ENCODE data around the gene ZNF44. TPM values are rescaled to one million over a fixed set of nuclear protein-coding genes. Genes with fewer than 3 reads are reported as not detected.
A peak's percentile ranks its signal among the peaks of the same experiment; 100 is the strongest.

ZNF44 gene
- polyA plus RNA-seq, 1 donor = 13.8 TPM

DNA sequence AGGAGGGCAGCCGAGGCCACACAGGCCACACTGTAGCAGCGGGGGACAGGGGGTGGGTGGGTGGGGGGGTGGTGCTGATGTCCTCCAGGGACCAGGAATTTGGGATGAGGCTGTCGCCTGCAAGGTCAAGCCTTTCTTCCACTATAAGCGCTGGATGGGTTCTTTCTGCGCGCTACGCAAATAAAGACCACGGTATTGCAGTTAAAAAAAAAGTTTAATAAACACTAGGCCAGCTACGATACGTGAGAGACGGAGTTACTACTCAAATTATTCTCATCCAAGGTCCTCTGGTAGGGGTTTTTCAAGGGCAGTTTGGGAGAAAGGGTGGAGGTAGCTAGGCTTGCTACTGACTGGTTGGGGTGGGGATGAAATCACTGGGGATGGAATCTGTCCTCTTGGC is 508 bp upstream of the ZNF44 start:
- H3K27me3 ChIP-seq (ENCODE audit: control insufficient read depth, insufficient read depth, low read length) = no peaks in the 10 kb centered on the region
- peaks cover 9% of the 10 kb centered on the region for H3K4me1 ChIP-seq (ENCODE audit: control insufficient read depth, insufficient read depth, low read length)
- WGBS (ENCODE audit: insufficient coverage, low lambda C conversion rate) = no CpG with 5 or more reads among the region's 11 CpGs
- peak overlapping the region; percentile 99 for H3K27ac ChIP-seq (ENCODE audit: low read length)
- peak overlapping the region; percentile 98 for H3K4me3 ChIP-seq (ENCODE audit: low read length)
- H3K36me3 ChIP-seq (ENCODE audit: control insufficient read depth, insufficient read depth, low read length) = peaks cover 2% of the 10 kb centered on the region
- DNase-seq = peak in 1 of 2 donors; percentile 32
- no peaks in the 10 kb centered on the region for H3K9me3 ChIP-seq (ENCODE audit: control insufficient read depth, low read depth, low read length)

DNA sequence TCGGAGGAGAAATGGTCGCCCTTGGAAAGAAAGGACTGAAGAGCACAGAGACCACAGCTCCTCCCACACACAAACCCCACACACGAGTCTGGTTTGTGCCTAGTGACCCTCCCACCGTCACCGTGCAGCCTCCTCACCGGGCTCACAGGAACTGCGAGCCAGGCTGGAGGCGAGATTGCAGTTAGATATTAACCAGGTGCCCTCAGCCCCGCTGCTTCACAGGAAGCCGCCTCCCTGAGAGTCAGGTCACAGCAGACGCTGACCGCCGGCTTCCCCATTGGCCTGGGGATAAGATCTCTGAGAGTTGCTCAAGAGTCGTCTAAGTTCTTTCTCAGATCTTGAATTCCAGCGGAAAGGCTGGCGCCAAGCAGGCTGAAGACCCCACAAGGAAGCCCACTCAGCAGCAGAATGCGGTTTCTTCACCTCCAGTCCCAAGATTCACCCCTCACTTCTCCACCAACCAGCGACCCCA is 870 bp downstream of the ZNF44 start:
- peak overlapping the region; percentile 98 for H3K4me3 ChIP-seq (ENCODE audit: low read length)
- peaks cover 9% of the 10 kb centered on the region for H3K4me1 ChIP-seq (ENCODE audit: control insufficient read depth, insufficient read depth, low read length)
- no peaks in the 10 kb centered on the region for H3K27me3 ChIP-seq (ENCODE audit: control insufficient read depth, insufficient read depth, low read length)
- H3K27ac ChIP-seq (ENCODE audit: low read length) = peak overlapping the region; percentile 99
- peak; percentile 88 to 95 for DNase-seq
- no CpG with 5 or more reads among the region's 18 CpGs for WGBS (ENCODE audit: insufficient coverage, low lambda C conversion rate)
- no peaks in the 10 kb centered on the region for H3K9me3 ChIP-seq (ENCODE audit: control insufficient read depth, low read depth, low read length)
- H3K36me3 ChIP-seq (ENCODE audit: control insufficient read depth, insufficient read depth, low read length) = peaks cover 8% of the 10 kb centered on the region

DNA sequence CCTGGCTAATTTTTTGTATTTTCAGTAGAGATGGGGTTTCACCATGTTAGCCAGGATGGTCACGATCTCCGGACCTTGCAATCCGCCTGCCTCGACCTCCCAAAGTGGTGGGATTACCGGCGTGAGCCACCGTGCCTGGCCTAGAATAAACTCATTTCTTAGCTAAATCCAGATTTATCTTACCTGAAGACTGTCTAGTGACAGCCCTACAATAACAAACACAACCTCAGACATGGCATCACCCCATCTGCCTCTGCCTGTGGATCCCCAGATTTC is 5.0 kb downstream of the ZNF44 start:
- H3K27me3 ChIP-seq (ENCODE audit: control insufficient read depth, insufficient read depth, low read length) = no peaks in the 10 kb centered on the region
- peaks cover 12% of the 10 kb centered on the region for H3K36me3 ChIP-seq (ENCODE audit: control insufficient read depth, insufficient read depth, low read length)
- H3K4me3 ChIP-seq (ENCODE audit: low read length) = no peak overlapping the region
- peaks cover 9% of the 10 kb centered on the region for H3K9me3 ChIP-seq (ENCODE audit: control insufficient read depth, low read depth, low read length)
- peaks cover 4% of the 10 kb centered on the region for H3K4me1 ChIP-seq (ENCODE audit: control insufficient read depth, insufficient read depth, low read length)
- no peak for DNase-seq
- H3K27ac ChIP-seq (ENCODE audit: low read length) = no peak overlapping the region
- no CpG with 5 or more reads among the region's 7 CpGs for WGBS (ENCODE audit: insufficient coverage, low lambda C conversion rate)

DNA sequence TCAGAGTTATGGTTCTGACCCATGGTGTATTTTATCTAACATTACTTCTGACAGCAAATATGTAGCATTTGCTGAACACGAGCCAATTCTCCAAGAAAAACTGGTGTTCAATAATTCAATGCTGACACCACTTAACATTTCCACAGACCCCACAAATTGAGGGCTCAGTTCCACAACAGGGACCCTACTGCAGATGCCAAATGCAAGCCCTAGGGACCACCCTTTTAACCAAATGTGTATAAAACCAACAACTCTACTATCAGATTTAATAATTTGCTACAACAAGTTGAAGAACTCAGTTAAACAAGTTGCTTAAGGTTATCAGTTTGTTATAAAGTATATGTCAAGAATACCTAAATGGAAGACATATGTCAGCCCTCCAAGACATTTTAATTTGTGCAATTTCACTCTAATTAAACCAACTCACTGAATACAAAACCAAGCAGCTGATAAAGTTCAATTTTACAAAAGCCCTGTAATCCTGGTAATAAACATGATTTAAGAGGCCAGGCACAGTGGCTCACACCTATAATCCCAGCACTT is 6.7 kb downstream of the ZNF44 start:
- Histone ChIP-seq H3K27me3 (ENCODE audit: control insufficient read depth, insufficient read depth, low read length) (no peaks in the 10 kb centered on the region), H3K9me3 (ENCODE audit: control insufficient read depth, low read depth, low read length) (peaks cover 19% of the 10 kb centered on the region), H3K4me1 (ENCODE audit: control insufficient read depth, insufficient read depth, low read length) (peaks cover 1% of the 10 kb centered on the region), H3K36me3 (ENCODE audit: control insufficient read depth, insufficient read depth, low read length) (peaks cover 19% of the 10 kb centered on the region), H3K4me3 (ENCODE audit: low read length) (no peak overlapping the region), H3K27ac (ENCODE audit: low read length) (no peak overlapping the region)
- no peak for DNase-seq
- 100% methylated on average over 1 of the region's 1 CpG for WGBS (ENCODE audit: insufficient coverage, low lambda C conversion rate)

DNA sequence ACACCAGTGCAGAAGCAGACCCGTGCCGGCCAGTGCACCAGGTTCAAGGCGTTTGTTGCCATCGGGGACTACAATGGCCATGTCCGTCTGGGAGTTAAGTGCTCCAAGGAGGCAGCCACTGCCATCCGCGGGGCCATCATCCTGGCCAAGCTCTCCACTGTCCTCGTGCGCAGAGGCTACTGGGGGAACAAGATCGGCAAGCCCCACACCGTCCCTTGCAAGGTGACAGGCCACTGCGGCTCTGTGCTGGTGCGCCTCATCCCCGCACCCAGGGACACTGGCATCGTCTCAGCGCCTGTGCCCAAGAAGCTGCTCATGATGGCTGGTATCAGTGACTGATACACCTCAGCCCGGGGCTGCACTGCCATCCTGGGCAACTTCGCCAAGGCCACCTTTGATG is 10.1 kb downstream of the ZNF44 start:
- no peak for DNase-seq
- Histone ChIP-seq H3K4me3 (ENCODE audit: low read length) (no peak overlapping the region), H3K27ac (ENCODE audit: low read length) (no peak overlapping the region), H3K4me1 (ENCODE audit: control insufficient read depth, insufficient read depth, low read length) (no peaks in the 10 kb centered on the region), H3K9me3 (ENCODE audit: control insufficient read depth, low read depth, low read length) (peaks cover 28% of the 10 kb centered on the region), H3K36me3 (ENCODE audit: control insufficient read depth, insufficient read depth, low read length) (peaks cover 17% of the 10 kb centered on the region), H3K27me3 (ENCODE audit: control insufficient read depth, insufficient read depth, low read length) (no peaks in the 10 kb centered on the region)
- WGBS (ENCODE audit: insufficient coverage, low lambda C conversion rate) = no CpG with 5 or more reads among the region's 18 CpGs

DNA sequence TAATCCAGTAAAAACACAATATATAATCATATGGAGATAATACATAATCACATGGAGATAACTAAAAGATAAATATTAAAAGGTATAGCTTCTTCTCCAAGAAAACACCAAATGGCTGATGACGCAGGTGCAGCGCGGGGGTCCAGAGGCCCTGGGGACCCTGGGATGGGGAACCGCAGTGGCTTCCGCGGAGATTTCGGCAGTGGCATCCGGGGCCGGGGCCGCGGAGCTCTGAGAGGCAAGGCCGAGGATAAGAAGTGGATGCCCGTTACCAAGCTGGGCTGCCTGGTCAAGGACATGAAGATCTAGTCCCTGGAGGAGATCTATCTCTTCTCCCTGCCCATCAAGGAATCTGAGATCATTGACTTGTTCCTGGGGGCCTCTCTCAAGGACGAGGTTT is 10.5 kb downstream of the ZNF44 start:
- Histone ChIP-seq H3K4me1 (ENCODE audit: control insufficient read depth, insufficient read depth, low read length) (no peaks in the 10 kb centered on the region), H3K27ac (ENCODE audit: low read length) (no peak overlapping the region), H3K36me3 (ENCODE audit: control insufficient read depth, insufficient read depth, low read length) (peaks cover 14% of the 10 kb centered on the region), H3K9me3 (ENCODE audit: control insufficient read depth, low read depth, low read length) (peaks cover 32% of the 10 kb centered on the region), H3K27me3 (ENCODE audit: control insufficient read depth, insufficient read depth, low read length) (no peaks in the 10 kb centered on the region), H3K4me3 (ENCODE audit: low read length) (no peak overlapping the region)
- no peak for DNase-seq
- WGBS (ENCODE audit: insufficient coverage, low lambda C conversion rate) = no CpG with 5 or more reads among the region's 14 CpGs

DNA sequence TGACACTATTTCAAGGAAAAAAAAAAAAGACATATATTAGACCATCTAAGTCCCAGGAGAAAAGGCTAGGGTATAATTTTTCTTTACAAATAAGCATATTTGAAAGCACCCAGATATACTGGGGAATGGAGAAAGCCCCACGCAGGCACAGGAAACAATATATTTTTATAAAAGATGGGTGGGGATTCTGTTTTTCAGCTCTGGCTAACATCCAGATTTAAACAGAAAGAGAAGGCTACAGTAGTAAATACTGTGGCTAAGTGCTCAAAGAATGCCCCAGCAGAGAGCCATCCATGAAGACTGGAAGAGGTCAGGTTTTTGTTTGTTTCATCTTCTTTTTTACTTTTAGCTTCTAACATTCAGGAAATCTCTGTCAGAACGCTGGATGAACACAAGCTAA is 16.0 kb downstream of the ZNF44 start:
- peaks cover 20% of the 10 kb centered on the region for H3K36me3 ChIP-seq (ENCODE audit: control insufficient read depth, insufficient read depth, low read length)
- H3K9me3 ChIP-seq (ENCODE audit: control insufficient read depth, low read depth, low read length) = peaks cover 42% of the 10 kb centered on the region
- no CpG with 5 or more reads among the region's 2 CpGs for WGBS (ENCODE audit: insufficient coverage, low lambda C conversion rate)
- no peak overlapping the region for H3K4me3 ChIP-seq (ENCODE audit: low read length)
- no peak for DNase-seq
- no peak overlapping the region for H3K27ac ChIP-seq (ENCODE audit: low read length)
- no peaks in the 10 kb centered on the region for H3K4me1 ChIP-seq (ENCODE audit: control insufficient read depth, insufficient read depth, low read length)
- no peaks in the 10 kb centered on the region for H3K27me3 ChIP-seq (ENCODE audit: control insufficient read depth, insufficient read depth, low read length)

DNA sequence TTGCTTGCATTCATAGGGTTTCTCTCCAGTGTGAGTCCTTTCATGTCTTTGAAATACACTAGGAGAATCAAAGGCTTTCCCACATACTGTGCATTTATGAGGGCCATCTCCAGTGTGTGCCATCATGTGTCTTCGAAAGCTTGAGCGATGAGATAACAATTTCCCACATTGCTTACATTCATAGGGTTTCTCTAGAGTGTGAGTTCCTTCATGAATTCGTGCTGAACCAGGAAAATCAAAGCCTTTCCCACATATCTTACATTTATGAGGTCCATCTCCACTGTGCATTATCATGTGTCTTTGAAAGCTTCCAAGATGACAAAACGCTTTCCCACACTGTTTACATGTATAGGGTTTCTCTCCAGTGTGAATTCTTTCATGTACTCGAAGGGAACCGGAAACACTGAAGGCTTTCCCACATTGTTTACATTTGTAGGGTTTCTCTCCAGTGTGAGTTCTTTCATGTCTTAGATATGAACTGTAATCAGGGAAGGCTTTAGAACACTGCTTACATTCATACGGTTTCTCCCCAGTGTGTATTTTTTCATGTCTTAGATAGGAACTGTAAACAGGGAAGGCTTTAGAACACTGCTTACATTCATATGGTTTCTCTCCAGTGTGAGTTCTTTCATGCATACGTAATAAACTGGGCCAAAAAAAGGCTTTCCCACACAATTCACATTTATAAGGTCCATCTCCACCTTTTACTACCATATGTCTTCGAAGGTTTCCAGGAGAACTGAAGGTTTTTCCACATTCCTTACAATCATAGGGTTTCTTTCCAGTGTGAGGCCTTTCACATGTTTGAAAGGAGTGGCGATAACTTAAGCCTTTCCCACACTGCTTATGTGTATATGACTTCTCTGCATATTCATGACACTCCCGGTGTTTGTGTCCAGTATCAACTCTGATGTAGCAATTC is 21.4 kb downstream of the ZNF44 start:
- no peak overlapping the region for H3K27ac ChIP-seq (ENCODE audit: low read length)
- H3K9me3 ChIP-seq (ENCODE audit: control insufficient read depth, low read depth, low read length) = peaks cover 64% of the 10 kb centered on the region
- peak in 1 of 2 donors; percentile 12 for DNase-seq
- WGBS (ENCODE audit: insufficient coverage, low lambda C conversion rate) = 100% methylated on average over 3 of the region's 11 CpGs
- no peak overlapping the region for H3K4me3 ChIP-seq (ENCODE audit: low read length)
- H3K27me3 ChIP-seq (ENCODE audit: control insufficient read depth, insufficient read depth, low read length) = no peaks in the 10 kb centered on the region
- no peaks in the 10 kb centered on the region for H3K4me1 ChIP-seq (ENCODE audit: control insufficient read depth, insufficient read depth, low read length)
- H3K36me3 ChIP-seq (ENCODE audit: control insufficient read depth, insufficient read depth, low read length) = peaks cover 39% of the 10 kb centered on the region

DNA sequence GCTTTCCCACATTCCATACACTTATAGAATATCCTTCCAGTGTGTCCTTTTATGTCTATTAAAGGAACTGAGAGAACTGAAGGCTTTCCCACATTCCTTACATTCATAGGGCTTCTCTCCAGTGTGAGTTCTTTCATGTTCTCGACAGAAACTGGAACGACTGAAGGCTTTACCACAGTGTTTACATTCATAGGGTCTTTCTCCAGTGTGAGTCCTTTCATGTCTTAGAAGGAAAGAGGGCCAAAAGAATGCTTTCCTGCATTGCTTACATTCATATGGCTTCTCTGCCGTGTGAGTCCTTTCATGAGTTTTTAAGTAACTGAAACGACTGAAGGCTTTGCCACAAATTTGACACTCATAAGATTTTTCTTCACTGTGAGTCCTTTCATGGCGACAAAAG is 22.3 kb downstream of the ZNF44 start:
- Histone ChIP-seq H3K9me3 (ENCODE audit: control insufficient read depth, low read depth, low read length) (peaks cover 61% of the 10 kb centered on the region), H3K27ac (ENCODE audit: low read length) (no peak overlapping the region), H3K36me3 (ENCODE audit: control insufficient read depth, insufficient read depth, low read length) (peaks cover 34% of the 10 kb centered on the region)

DNA sequence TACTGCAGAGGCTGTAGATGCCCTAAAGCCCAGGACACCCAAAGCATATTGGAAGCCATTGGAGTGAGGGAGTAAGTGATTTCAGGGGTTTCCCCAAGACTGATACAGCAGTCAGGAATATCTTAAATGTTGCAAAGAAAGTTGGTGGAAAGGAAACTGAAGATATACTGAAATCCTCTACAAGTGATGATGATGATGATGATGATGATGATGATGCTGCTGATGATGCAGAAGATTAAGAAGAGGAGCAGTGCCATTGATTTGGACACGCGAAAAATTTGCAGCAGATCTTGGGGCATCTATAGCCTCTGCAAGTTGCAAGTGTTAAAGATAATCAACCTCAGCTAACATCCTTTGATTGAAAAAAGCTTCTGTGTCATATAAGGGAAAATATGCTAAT is 23.8 kb downstream of the ZNF44 start:
- H3K4me1 ChIP-seq (ENCODE audit: control insufficient read depth, insufficient read depth, low read length) = no peaks in the 10 kb centered on the region
- DNase-seq = no peak
- no peak overlapping the region for H3K27ac ChIP-seq (ENCODE audit: low read length)
- no CpG with 5 or more reads among the region's 2 CpGs for WGBS (ENCODE audit: insufficient coverage, low lambda C conversion rate)
- H3K4me3 ChIP-seq (ENCODE audit: low read length) = no peak overlapping the region
- no peaks in the 10 kb centered on the region for H3K27me3 ChIP-seq (ENCODE audit: control insufficient read depth, insufficient read depth, low read length)
- peaks cover 32% of the 10 kb centered on the region for H3K36me3 ChIP-seq (ENCODE audit: control insufficient read depth, insufficient read depth, low read length)
- peaks cover 74% of the 10 kb centered on the region for H3K9me3 ChIP-seq (ENCODE audit: control insufficient read depth, low read depth, low read length)

More for the DNA sequence above, 22.3 kb downstream of the ZNF44 start:
- no peak for DNase-seq
- WGBS (ENCODE audit: insufficient coverage, low lambda C conversion rate) = 100% methylated on average over 2 of the region's 5 CpGs
- no peak overlapping the region for H3K4me3 ChIP-seq (ENCODE audit: low read length)
- no peaks in the 10 kb centered on the region for H3K27me3 ChIP-seq (ENCODE audit: control insufficient read depth, insufficient read depth, low read length)
- no peaks in the 10 kb centered on the region for H3K4me1 ChIP-seq (ENCODE audit: control insufficient read depth, insufficient read depth, low read length)

All from large intestine (tissue), 3 donors.